Neuronal stem cell (in vitro differentiated cells): Measurements from ENCODE around the gene NUDT8.
"Not testable (repeated sequence)": the region's sequence is repeated elsewhere in the genome, so short reads cannot be mapped to it uniquely, and the experiment has no call there.

ENCODE experiments used
- DNase-seq: peaks from one replicate; pipeline ENCODE4 v3.0.0-alpha.2; 2013; ENCODE audit warnings: low spot score
- H2AFZ ChIP-seq: one replicate; pipeline ENCODE4 v1.6.1; 2013; ENCODE audit warnings: mild to moderate bottlenecking, low read length, inconsistent platforms
- H2AK5ac ChIP-seq: 2 replicates; pipeline ENCODE4 v1.6.1; 2013; ENCODE audit warnings: low read depth, mild to moderate bottlenecking, inconsistent platforms, low read length, moderate library complexity, mixed read lengths
- H2BK120ac ChIP-seq: 2 replicates; pipeline ENCODE4 v1.6.1; 2013; ENCODE audit warnings: low read depth, mild to moderate bottlenecking, inconsistent platforms, low read length, moderate library complexity, mixed read lengths
- H2BK12ac ChIP-seq: one replicate; pipeline ENCODE4 v1.6.1; 2013; ENCODE audit warnings: low read length, inconsistent platforms
- H2BK15ac ChIP-seq: 2 replicates; pipeline ENCODE4 v1.6.1; 2013; ENCODE audit warnings: mild to moderate bottlenecking, low read length, inconsistent platforms, mixed read lengths
- H2BK5ac ChIP-seq: one replicate; pipeline ENCODE4 v1.6.1; 2013; ENCODE audit warnings: inconsistent platforms, mild to moderate bottlenecking, low read length, moderate library complexity
- H3K14ac ChIP-seq: one replicate; pipeline ENCODE4 v1.6.1; 2013; ENCODE audit warnings: low read length, inconsistent platforms
- H3K18ac ChIP-seq: 2 replicates; pipeline ENCODE4 v1.6.1; 2013; ENCODE audit warnings: low read length, inconsistent platforms
- H3K23ac ChIP-seq: 2 replicates; pipeline ENCODE4 v1.6.1; 2013; ENCODE audit warnings: low read depth, mild to moderate bottlenecking, mixed read lengths, low read length, inconsistent platforms; ENCODE audit not compliant: poor library complexity
- H3K27ac ChIP-seq: replicated peaks from 3 replicates; pipeline ENCODE4 v1.5.1; 2013; ENCODE audit warnings: low read length, inconsistent platforms
- H3K27me3 ChIP-seq, 3 experiments: 2 replicates each; pipeline ENCODE4 v1.6.1; 2013; ENCODE audit warnings: low read length in 3 of 3, mild to moderate bottlenecking in 2 of 3, inconsistent platforms in 1 of 3, low read depth in 1 of 3, mixed read lengths in 1 of 3, moderate library complexity in 1 of 3; ENCODE audit not compliant: control insufficient read depth in 3 of 3, insufficient read depth in 3 of 3
- H3K36me3 ChIP-seq, 2 donors: replicated peaks in 1 of 2; 2 replicates each; pipeline ENCODE4 v1.6.1; 2013; ENCODE audit warnings: low read length in 2 of 2; ENCODE audit not compliant: control insufficient read depth in 2 of 2, insufficient read depth in 2 of 2
- H3K4ac ChIP-seq: 2 replicates; pipeline ENCODE4 v1.6.1; 2013; ENCODE audit warnings: inconsistent platforms, mild to moderate bottlenecking, low read length, moderate library complexity
- H3K4me1 ChIP-seq, 2 donors: 1 replicate in 1 of 2; 2 replicates in 1 of 2; pipeline ENCODE4 v1.6.1; 2013; ENCODE audit warnings: low read length in 2 of 2, low read depth in 1 of 2; ENCODE audit not compliant: control insufficient read depth in 2 of 2, insufficient read depth in 1 of 2
- H3K4me2 ChIP-seq: one replicate; pipeline ENCODE4 v1.6.1; 2013; ENCODE audit warnings: mild to moderate bottlenecking, low read length, inconsistent platforms; ENCODE audit not compliant: insufficient read depth, poor library complexity, severe bottlenecking
- H3K4me3 ChIP-seq, 2 donors: 2 replicates each; pipeline ENCODE4 v1.5.1; 2013; ENCODE audit warnings: low read length in 2 of 2, mild to moderate bottlenecking in 2 of 2, inconsistent platforms in 1 of 2, moderate library complexity in 1 of 2
- H3K79me1 ChIP-seq: one replicate; pipeline ENCODE4 v1.6.1; 2013; ENCODE audit warnings: low read depth, mild to moderate bottlenecking, inconsistent platforms, low read length, moderate library complexity
- H3K9ac ChIP-seq: one replicate; pipeline ENCODE4 v1.6.1; 2013; ENCODE audit warnings: mild to moderate bottlenecking, low read depth, low read length, inconsistent platforms; ENCODE audit not compliant: poor library complexity
- H3K9me3 ChIP-seq, 2 donors: replicated peaks in 1 of 2; 2 replicates each; pipeline versions ENCODE3 to v1.6.1; 2013; ENCODE audit warnings: low read length in 2 of 2, mild to moderate bottlenecking in 2 of 2, inconsistent platforms in 1 of 2, low read depth in 1 of 2, mixed read lengths in 1 of 2, moderate library complexity in 1 of 2; ENCODE audit not compliant: control insufficient read depth in 2 of 2, insufficient read depth in 1 of 2
- H4K8ac ChIP-seq: one replicate; pipeline ENCODE4 v1.6.1; 2013; ENCODE audit warnings: low read depth, mild to moderate bottlenecking, inconsistent platforms, low read length, moderate library complexity
- H4K91ac ChIP-seq: one replicate; pipeline ENCODE4 v1.6.1; 2013; ENCODE audit warnings: low read length, low read depth, mild to moderate bottlenecking, inconsistent platforms; ENCODE audit not compliant: poor library complexity
- WGBS, 2 donors: extraction: QIAGEN DNeasy Blood & Tissue Kit; methylation state at CpG; one replicate each; pipeline ENCODE4 v1.1.7; 2013; ENCODE audit warnings: missing lambda C conversion rate in 2 of 2, mixed read lengths in 1 of 2; ENCODE audit not compliant: insufficient read length in 2 of 2, insufficient replicate concordance in 1 of 2; ENCODE audit errors: extremely low coverage in 2 of 2; 5-methylcytosine and 5-hydroxymethylcytosine counted together

NUDT8 gene

GRCh38 chr11:67622905-67623304, 6.8 kb downstream of the NUDT8 start:
- not testable (repeated sequence) for H3K9me3 ChIP-seq, H4K91ac ChIP-seq
- WGBS, 2 donors, result no CpG with 5 or more reads among the region's 7 CpGs

GRCh38 chr11:67621928-67622327, 7.8 kb downstream of the NUDT8 start:
- not testable (repeated sequence) for H2BK5ac ChIP-seq, H3K9me3 ChIP-seq, H4K91ac ChIP-seq, H3K27me3 ChIP-seq, DNase-seq, H3K27ac ChIP-seq, H2AFZ ChIP-seq, H3K14ac ChIP-seq, H4K8ac ChIP-seq, H3K36me3 ChIP-seq, H3K23ac ChIP-seq, H3K4me1 ChIP-seq, H3K4ac ChIP-seq, H3K9ac ChIP-seq, H3K79me1 ChIP-seq, H2AK5ac ChIP-seq, H2BK12ac ChIP-seq, H3K18ac ChIP-seq, H2BK120ac ChIP-seq, H2BK15ac ChIP-seq
- Histone ChIP-seq H3K4me3 (peak overlapping the region in 1 of 2 donors; percentile 15), H3K4me2 (peak overlapping the region; percentile 23)
- WGBS, 2 donors, result no CpG with 5 or more reads among the region's 3 CpGs

More at GRCh38 chr11:67622905-67623304, 6.8 kb downstream of the NUDT8 start:
- not testable (repeated sequence) for H2BK12ac ChIP-seq, H2AK5ac ChIP-seq, DNase-seq, H3K36me3 ChIP-seq, H2BK5ac ChIP-seq, H3K18ac ChIP-seq, H3K4me1 ChIP-seq, H3K79me1 ChIP-seq, H3K27ac ChIP-seq, H3K4me2 ChIP-seq, H3K4ac ChIP-seq, H3K23ac ChIP-seq, H2BK120ac ChIP-seq, H3K9ac ChIP-seq, H3K4me3 ChIP-seq, H3K14ac ChIP-seq, H3K27me3 ChIP-seq, H2AFZ ChIP-seq, H2BK15ac ChIP-seq, H4K8ac ChIP-seq

- Histone ChIP-seq H2AFZ (peak overlapping the region; percentile 75), H3K9ac (peak overlapping the region; percentile 30), H3K4me2 (peak overlapping the region; percentile 46), H3K18ac (peak overlapping the region; percentile 13), H3K4me1 (peaks cover 9 to 17% of the 10 kb centered on the region in 2 donors), H3K4me3 (peak overlapping the region; percentile 60 to 84)
- not testable (repeated sequence) for H3K27ac ChIP-seq, H3K9me3 ChIP-seq, DNase-seq, H3K27me3 ChIP-seq, H2BK5ac ChIP-seq, H2BK120ac ChIP-seq, H3K23ac ChIP-seq, H2BK15ac ChIP-seq, H3K4ac ChIP-seq, H4K91ac ChIP-seq, H2BK12ac ChIP-seq, H4K8ac ChIP-seq, H2AK5ac ChIP-seq, H3K14ac ChIP-seq, H3K79me1 ChIP-seq, H3K36me3 ChIP-seq
- no CpG with 5 or more reads among the region's 13 CpGs for WGBS, 2 donors
Measured at GRCh38 chr11:67620621-67621020, 9.1 kb downstream of the NUDT8 start.

GRCh38 chr11:67619683-67620618, 9.8 kb downstream of the NUDT8 start:
- WGBS, 2 donors, result no CpG with 5 or more reads among the region's 33 CpGs
- Histone ChIP-seq H3K18ac (peak overlapping the region; percentile 13), H3K27ac (peak overlapping the region; percentile 3), H3K4me2 (peak overlapping the region; percentile 46), H3K4me1 (peaks cover 9 to 18% of the 10 kb centered on the region in 2 donors), H3K9ac (peak overlapping the region; percentile 30), H3K4me3 (peak overlapping the region; percentile 60 to 84), H2AFZ (peak overlapping the region; percentile 75)
- H2BK12ac ChIP-seq, H2BK120ac ChIP-seq, H4K91ac ChIP-seq, H2BK5ac ChIP-seq, H3K27me3 ChIP-seq, H3K4ac ChIP-seq, H3K79me1 ChIP-seq, H3K9me3 ChIP-seq, H2BK15ac ChIP-seq, H3K36me3 ChIP-seq, DNase-seq, H3K14ac ChIP-seq, H2AK5ac ChIP-seq, H4K8ac ChIP-seq, H3K23ac ChIP-seq: not testable (repeated sequence)
